Measurements from ENCODE around the gene TEK.

Gene TEK

DNA sequence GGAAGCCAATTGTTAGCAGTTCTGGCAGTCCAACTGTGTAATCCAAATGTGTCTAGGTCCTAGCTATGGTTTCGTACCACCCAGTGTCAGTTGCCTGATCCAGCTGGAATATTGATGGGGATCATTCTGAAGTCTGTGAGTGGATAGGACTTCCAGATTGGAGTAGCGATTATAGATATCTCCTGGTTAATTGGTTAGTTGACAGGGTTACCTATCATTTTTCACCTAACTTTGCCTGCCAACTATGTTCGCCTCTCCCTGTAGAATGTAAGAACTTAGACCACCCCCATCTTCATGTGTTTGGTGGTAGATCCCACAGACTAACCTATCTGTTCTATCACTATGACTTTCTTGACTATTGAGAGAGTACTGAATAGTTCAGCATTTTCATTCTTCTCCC lies 59.9 kb downstream of the TEK start:
- H3K79me2 ChIP-seq (ENCODE audit: control insufficient read depth, low read length): no peaks in the 10 kb centered on the region
- H3K4me1 ChIP-seq (ENCODE audit: control insufficient read depth, low read length): no peaks in the 10 kb centered on the region
- no peak overlapping the region for H3K4me3 ChIP-seq (ENCODE audit: low read length)
- H3F3A ChIP-seq (ENCODE audit: control insufficient read depth, insufficient read depth): no peaks in the 10 kb centered on the region
- H3K9me3 ChIP-seq (ENCODE audit: control insufficient read depth, insufficient read depth, low read length): no peaks in the 10 kb centered on the region
- H3K4me2 ChIP-seq (ENCODE audit: low read length): no peak overlapping the region
- H3K9me2 ChIP-seq (replicated peaks; ENCODE audit: control insufficient read depth, low read length): no peaks in the 10 kb centered on the region
- no peaks in the 10 kb centered on the region for H3K36me3 ChIP-seq (ENCODE audit: control insufficient read depth, low read length)
- no peak for TF ChIP-seq EZH2phosphoT487 (IDR thresholded peaks at IDR 0.05; ENCODE audit: borderline replicate concordance, low read length)
- TF ChIP-seq, protein P1, sequence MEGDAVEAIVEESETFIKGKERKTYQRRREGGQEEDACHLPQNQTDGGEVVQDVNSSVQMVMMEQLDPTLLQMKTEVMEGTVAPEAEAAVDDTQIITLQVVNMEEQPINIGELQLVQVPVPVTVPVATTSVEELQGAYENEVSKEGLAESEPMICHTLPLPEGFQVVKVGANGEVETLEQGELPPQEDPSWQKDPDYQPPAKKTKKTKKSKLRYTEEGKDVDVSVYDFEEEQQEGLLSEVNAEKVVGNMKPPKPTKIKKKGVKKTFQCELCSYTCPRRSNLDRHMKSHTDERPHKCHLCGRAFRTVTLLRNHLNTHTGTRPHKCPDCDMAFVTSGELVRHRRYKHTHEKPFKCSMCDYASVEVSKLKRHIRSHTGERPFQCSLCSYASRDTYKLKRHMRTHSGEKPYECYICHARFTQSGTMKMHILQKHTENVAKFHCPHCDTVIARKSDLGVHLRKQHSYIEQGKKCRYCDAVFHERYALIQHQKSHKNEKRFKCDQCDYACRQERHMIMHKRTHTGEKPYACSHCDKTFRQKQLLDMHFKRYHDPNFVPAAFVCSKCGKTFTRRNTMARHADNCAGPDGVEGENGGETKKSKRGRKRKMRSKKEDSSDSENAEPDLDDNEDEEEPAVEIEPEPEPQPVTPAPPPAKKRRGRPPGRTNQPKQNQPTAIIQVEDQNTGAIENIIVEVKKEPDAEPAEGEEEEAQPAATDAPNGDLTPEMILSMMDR (IDR thresholded peaks at IDR 0.05; ENCODE audit: low read depth, low read length, poor library complexity, severe bottlenecking): no peak
- H3K27ac ChIP-seq (ENCODE audit: low read depth, low read length): no peak overlapping the region
- H3K27me3 ChIP-seq (ENCODE audit: control insufficient read depth, low read length): no peaks in the 10 kb centered on the region
- no peaks in the 10 kb centered on the region for H4K20me1 ChIP-seq (ENCODE audit: control insufficient read depth, insufficient read depth, low read depth, low read length)

GRCh38 chr9:27176971-27177370 lies 67.9 kb downstream of the TEK start:
- Histone ChIP-seq H3K4me2 (ENCODE audit: low read length) (no peak overlapping the region), H3K27me3 (ENCODE audit: control insufficient read depth, low read length) (no peaks in the 10 kb centered on the region), H3K4me1 (ENCODE audit: control insufficient read depth, low read length) (no peaks in the 10 kb centered on the region), H3K36me3 (ENCODE audit: control insufficient read depth, low read length) (no peaks in the 10 kb centered on the region), H3F3A (ENCODE audit: control insufficient read depth, insufficient read depth) (no peaks in the 10 kb centered on the region), H3K9me3 (ENCODE audit: control insufficient read depth, insufficient read depth, low read length) (no peaks in the 10 kb centered on the region), H3K9me2 (replicated peaks; ENCODE audit: control insufficient read depth, low read length) (no peaks in the 10 kb centered on the region), H3K4me3 (ENCODE audit: low read length) (no peak overlapping the region), H4K20me1 (ENCODE audit: control insufficient read depth, insufficient read depth, low read depth, low read length) (no peaks in the 10 kb centered on the region), H3K79me2 (ENCODE audit: control insufficient read depth, low read length) (no peaks in the 10 kb centered on the region), H3K27ac (ENCODE audit: low read depth, low read length) (no peak overlapping the region)
- TF ChIP-seq EZH2phosphoT487 (IDR thresholded peaks at IDR 0.05; ENCODE audit: borderline replicate concordance, low read length): no peak
- TF ChIP-seq, protein P1 (IDR thresholded peaks at IDR 0.05; ENCODE audit: low read depth, low read length, poor library complexity, severe bottlenecking): no peak

- Histone ChIP-seq H3K36me3 (ENCODE audit: control insufficient read depth, low read length) (no peaks in the 10 kb centered on the region), H3K9me3 (ENCODE audit: control insufficient read depth, insufficient read depth, low read length) (no peaks in the 10 kb centered on the region), H3K79me2 (ENCODE audit: control insufficient read depth, low read length) (no peaks in the 10 kb centered on the region), H3K27me3 (ENCODE audit: control insufficient read depth, low read length) (no peaks in the 10 kb centered on the region), H3K9me2 (replicated peaks; ENCODE audit: control insufficient read depth, low read length) (no peaks in the 10 kb centered on the region), H3K4me2 (ENCODE audit: low read length) (no peak overlapping the region), H4K20me1 (ENCODE audit: control insufficient read depth, insufficient read depth, low read depth, low read length) (no peaks in the 10 kb centered on the region), H3K4me1 (ENCODE audit: control insufficient read depth, low read length) (no peaks in the 10 kb centered on the region), H3F3A (ENCODE audit: control insufficient read depth, insufficient read depth) (no peaks in the 10 kb centered on the region), H3K27ac (ENCODE audit: low read depth, low read length) (no peak overlapping the region), H3K4me3 (ENCODE audit: low read length) (no peak overlapping the region)
- no peak for TF ChIP-seq EZH2phosphoT487 (IDR thresholded peaks at IDR 0.05; ENCODE audit: borderline replicate concordance, low read length)
- TF ChIP-seq, protein P1 (IDR thresholded peaks at IDR 0.05; ENCODE audit: low read depth, low read length, poor library complexity, severe bottlenecking): no peak
Observed at GRCh38 chr9:27179245-27179865, 70.3 kb downstream of the TEK start.

Measured in DOHH2 (cell line).